ENCODE data around the gene TP53TG5. TPM values are rescaled to one million over a fixed set of nuclear protein-coding genes. Genes with fewer than 3 reads are reported as not detected.

Gene TP53TG5
- total and polyA plus RNA-seq, 2 of the 8 experiments (the other 6 are each of a cell fraction or from before 2014, with no cell fraction given), result not detected

DNA sequence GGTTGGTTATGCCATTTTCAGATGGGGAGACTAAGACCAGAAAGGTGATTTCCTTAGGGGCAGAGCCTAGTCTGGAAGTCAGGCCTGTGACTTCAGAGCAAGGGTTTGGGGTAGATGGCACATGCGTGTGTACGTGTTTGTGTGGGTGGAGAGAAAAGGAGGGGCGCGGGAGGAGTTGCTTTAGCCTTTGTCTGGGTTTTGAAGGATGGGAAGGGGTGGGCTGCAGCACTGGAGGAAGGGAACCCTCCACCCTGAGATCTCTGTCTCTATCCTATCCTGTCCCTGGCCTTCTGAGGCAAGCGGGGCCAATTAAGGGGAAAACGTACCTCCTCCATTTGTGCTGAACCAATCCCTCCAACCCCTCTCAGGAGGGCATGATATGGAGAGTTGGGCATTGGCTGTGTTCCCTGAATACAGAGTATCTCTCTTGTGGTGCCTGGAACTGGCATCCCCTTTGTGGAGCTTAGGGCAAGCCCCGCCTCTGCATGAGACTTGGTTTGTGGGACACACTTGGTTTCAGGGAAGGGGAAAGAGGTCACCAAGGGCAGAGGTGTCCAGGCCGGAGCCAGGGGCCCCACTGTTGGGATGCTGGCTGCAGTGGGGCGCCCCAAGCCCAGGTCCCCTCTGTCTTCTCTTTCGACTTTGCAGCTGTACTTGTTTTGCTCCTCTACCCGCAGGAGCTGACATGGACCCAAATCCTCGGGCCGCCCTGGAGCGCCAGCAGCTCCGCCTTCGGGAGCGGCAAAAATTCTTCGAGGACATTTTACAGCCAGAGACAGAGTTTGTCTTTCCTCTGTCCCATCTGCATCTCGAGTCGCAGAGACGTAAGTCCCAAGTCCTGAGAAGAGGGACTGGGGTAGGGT, 29.9 kb upstream of the TP53TG5 start, which contains the start of gene DBNDD2 (continued):
- TF ChIP-seq, protein P1, sequence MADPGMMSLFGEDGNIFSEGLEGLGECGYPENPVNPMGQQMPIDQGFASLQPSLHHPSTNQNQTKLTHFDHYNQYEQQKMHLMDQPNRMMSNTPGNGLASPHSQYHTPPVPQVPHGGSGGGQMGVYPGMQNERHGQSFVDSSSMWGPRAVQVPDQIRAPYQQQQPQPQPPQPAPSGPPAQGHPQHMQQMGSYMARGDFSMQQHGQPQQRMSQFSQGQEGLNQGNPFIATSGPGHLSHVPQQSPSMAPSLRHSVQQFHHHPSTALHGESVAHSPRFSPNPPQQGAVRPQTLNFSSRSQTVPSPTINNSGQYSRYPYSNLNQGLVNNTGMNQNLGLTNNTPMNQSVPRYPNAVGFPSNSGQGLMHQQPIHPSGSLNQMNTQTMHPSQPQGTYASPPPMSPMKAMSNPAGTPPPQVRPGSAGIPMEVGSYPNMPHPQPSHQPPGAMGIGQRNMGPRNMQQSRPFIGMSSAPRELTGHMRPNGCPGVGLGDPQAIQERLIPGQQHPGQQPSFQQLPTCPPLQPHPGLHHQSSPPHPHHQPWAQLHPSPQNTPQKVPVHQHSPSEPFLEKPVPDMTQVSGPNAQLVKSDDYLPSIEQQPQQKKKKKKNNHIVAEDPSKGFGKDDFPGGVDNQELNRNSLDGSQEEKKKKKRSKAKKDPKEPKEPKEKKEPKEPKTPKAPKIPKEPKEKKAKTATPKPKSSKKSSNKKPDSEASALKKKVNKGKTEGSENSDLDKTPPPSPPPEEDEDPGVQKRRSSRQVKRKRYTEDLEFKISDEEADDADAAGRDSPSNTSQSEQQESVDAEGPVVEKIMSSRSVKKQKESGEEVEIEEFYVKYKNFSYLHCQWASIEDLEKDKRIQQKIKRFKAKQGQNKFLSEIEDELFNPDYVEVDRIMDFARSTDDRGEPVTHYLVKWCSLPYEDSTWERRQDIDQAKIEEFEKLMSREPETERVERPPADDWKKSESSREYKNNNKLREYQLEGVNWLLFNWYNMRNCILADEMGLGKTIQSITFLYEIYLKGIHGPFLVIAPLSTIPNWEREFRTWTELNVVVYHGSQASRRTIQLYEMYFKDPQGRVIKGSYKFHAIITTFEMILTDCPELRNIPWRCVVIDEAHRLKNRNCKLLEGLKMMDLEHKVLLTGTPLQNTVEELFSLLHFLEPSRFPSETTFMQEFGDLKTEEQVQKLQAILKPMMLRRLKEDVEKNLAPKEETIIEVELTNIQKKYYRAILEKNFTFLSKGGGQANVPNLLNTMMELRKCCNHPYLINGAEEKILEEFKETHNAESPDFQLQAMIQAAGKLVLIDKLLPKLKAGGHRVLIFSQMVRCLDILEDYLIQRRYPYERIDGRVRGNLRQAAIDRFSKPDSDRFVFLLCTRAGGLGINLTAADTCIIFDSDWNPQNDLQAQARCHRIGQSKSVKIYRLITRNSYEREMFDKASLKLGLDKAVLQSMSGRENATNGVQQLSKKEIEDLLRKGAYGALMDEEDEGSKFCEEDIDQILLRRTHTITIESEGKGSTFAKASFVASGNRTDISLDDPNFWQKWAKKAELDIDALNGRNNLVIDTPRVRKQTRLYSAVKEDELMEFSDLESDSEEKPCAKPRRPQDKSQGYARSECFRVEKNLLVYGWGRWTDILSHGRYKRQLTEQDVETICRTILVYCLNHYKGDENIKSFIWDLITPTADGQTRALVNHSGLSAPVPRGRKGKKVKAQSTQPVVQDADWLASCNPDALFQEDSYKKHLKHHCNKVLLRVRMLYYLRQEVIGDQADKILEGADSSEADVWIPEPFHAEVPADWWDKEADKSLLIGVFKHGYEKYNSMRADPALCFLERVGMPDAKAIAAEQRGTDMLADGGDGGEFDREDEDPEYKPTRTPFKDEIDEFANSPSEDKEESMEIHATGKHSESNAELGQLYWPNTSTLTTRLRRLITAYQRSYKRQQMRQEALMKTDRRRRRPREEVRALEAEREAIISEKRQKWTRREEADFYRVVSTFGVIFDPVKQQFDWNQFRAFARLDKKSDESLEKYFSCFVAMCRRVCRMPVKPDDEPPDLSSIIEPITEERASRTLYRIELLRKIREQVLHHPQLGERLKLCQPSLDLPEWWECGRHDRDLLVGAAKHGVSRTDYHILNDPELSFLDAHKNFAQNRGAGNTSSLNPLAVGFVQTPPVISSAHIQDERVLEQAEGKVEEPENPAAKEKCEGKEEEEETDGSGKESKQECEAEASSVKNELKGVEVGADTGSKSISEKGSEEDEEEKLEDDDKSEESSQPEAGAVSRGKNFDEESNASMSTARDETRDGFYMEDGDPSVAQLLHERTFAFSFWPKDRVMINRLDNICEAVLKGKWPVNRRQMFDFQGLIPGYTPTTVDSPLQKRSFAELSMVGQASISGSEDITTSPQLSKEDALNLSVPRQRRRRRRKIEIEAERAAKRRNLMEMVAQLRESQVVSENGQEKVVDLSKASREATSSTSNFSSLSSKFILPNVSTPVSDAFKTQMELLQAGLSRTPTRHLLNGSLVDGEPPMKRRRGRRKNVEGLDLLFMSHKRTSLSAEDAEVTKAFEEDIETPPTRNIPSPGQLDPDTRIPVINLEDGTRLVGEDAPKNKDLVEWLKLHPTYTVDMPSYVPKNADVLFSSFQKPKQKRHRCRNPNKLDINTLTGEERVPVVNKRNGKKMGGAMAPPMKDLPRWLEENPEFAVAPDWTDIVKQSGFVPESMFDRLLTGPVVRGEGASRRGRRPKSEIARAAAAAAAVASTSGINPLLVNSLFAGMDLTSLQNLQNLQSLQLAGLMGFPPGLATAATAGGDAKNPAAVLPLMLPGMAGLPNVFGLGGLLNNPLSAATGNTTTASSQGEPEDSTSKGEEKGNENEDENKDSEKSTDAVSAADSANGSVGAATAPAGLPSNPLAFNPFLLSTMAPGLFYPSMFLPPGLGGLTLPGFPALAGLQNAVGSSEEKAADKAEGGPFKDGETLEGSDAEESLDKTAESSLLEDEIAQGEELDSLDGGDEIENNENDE (IDR thresholded peaks at IDR 0.05; ENCODE audit: insufficient replicate concordance, low read length), result no peak
- TF ChIP-seq BACH1 (IDR thresholded peaks at IDR 0.05; ENCODE audit: low read length), result no peak
- TF ChIP-seq EZH2 (IDR thresholded peaks at IDR 0.05; ENCODE audit: low read depth, low read length, severe bottlenecking), result no peak
- no peak for TF ChIP-seq KDM4A (IDR thresholded peaks at IDR 0.05; ENCODE audit: low read depth, low read length, severe bottlenecking)
- no peak for TF ChIP-seq YY1 (IDR thresholded peaks at IDR 0.05; ENCODE audit: low read depth, low read length)
- no peak for TF ChIP-seq SIN3A (conservative IDR thresholded peaks at IDR 0.05 in 1 of 2, IDR thresholded peaks at IDR 0.05 in 1 of 2; ENCODE audit: low read depth in 1 of 2, low read length in 2 of 2)
- TF ChIP-seq SP2 (IDR thresholded peaks at IDR 0.05; ENCODE audit: low read length), result no peak
- TF ChIP-seq KDM5A (IDR thresholded peaks at IDR 0.05; ENCODE audit: low read length), result no peak
- TF ChIP-seq KDM1A (IDR thresholded peaks at IDR 0.05; ENCODE audit: borderline replicate concordance, low read length), result no peak

All from H1 (cell line).